Stomach (tissue), 4 donors: ENCODE measurements around the gene ABCA5.

Experiments used
- EP300 ChIP-seq: sonication (generic); formaldehyde crosslinking; IDR thresholded peaks from one replicate; pipeline ENCODE4 v1.6.1; 2017; ENCODE audit warnings: antibody characterized with exemption
- POLR2AphosphoS5 ChIP-seq, 3 donors: sonication (generic); formaldehyde crosslinking; IDR thresholded peaks; one replicate each; pipeline ENCODE4 v1.6.1; 2016; ENCODE audit warnings: antibody characterized with exemption in 3 of 3
- TF ChIP-seq, protein P1 (sequence below), 7 experiments: fragments of 450-650 bp in 4 of 7; fragments of 200-600 bp in 3 of 7; sonication (generic) in 3 of 7; IDR thresholded peaks; one replicate each; pipeline ENCODE4 v1.5.1; 2016 to 2019; ENCODE audit warnings: antibody characterized with exemption in 7 of 7, control low read depth in 2 of 7, mild to moderate bottlenecking in 1 of 7

DNA sequence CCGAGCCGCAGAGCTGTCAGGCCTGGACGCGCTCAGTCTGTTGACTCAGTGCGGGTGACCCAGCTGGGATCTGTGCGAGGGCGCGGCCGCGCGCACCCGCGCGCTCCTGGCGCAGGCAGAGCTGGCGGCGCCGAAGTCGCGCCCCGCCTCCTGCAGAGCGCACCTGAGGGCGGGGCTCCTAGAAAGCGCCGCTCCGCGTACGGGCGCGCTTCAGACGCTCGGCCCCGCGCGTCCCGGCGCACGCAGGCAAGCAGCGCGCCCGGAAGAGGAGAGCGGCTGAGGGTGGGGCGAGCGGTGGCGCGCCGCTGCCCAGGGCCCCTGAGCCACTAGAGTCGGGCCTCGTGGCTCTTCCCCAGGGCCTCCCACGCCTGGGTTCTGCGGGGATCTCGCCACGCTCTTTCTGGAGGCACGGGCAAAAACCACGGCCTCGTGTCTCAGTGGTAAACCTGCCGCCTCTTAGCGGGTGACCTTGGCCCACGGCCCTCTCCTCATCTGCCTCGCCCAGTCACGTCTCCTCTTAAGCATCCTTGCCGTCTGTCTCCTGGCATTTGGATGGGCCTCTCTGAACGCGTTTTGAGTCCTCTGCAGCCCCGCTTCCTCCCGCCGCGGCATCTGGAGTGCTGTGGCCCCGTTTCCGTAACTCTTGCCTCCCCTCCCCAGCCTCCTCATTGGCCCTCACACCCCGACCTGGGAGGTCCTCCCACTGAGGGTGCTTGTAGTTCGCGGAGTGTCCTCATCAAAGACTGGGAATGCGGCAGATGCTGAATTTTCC, at the start of gene ABCA5:
- TF ChIP-seq, protein P1, sequence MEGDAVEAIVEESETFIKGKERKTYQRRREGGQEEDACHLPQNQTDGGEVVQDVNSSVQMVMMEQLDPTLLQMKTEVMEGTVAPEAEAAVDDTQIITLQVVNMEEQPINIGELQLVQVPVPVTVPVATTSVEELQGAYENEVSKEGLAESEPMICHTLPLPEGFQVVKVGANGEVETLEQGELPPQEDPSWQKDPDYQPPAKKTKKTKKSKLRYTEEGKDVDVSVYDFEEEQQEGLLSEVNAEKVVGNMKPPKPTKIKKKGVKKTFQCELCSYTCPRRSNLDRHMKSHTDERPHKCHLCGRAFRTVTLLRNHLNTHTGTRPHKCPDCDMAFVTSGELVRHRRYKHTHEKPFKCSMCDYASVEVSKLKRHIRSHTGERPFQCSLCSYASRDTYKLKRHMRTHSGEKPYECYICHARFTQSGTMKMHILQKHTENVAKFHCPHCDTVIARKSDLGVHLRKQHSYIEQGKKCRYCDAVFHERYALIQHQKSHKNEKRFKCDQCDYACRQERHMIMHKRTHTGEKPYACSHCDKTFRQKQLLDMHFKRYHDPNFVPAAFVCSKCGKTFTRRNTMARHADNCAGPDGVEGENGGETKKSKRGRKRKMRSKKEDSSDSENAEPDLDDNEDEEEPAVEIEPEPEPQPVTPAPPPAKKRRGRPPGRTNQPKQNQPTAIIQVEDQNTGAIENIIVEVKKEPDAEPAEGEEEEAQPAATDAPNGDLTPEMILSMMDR (IDR thresholded peaks at IDR 0.05) = no peak
- TF ChIP-seq EP300 (no peak), POLR2AphosphoS5 (IDR thresholded peaks at IDR 0.05) (peak; percentile 60 to 90 (median 89))
